Subcutaneous adipose tissue (tissue), 4 donors: ENCODE measurements around the gene NMRK1. TPM values are rescaled to one million over a fixed set of nuclear protein-coding genes. Genes with fewer than 3 reads are reported as not detected.

Experiments used
- total RNA-seq, 4 donors: library from RNA; depleted of rRNA; stranded (reverse); fragments of >200 nt; gene quantifications; one replicate each; pipeline ENCODE4 v1.1.0, GENCODE V29; 2016
- TF ChIP-seq, protein P1 (sequence below): fragments of 450-650 bp; IDR thresholded peaks from one replicate; pipeline ENCODE4 v1.5.1; 2016; ENCODE audit warnings: low read depth, mild to moderate bottlenecking, control low read depth, antibody characterized with exemption, moderate library complexity

The NMRK1 gene
- total RNA-seq: 10 to 100 TPM; 23.6 to 44.1 (median 29.3) TPM

DNA sequence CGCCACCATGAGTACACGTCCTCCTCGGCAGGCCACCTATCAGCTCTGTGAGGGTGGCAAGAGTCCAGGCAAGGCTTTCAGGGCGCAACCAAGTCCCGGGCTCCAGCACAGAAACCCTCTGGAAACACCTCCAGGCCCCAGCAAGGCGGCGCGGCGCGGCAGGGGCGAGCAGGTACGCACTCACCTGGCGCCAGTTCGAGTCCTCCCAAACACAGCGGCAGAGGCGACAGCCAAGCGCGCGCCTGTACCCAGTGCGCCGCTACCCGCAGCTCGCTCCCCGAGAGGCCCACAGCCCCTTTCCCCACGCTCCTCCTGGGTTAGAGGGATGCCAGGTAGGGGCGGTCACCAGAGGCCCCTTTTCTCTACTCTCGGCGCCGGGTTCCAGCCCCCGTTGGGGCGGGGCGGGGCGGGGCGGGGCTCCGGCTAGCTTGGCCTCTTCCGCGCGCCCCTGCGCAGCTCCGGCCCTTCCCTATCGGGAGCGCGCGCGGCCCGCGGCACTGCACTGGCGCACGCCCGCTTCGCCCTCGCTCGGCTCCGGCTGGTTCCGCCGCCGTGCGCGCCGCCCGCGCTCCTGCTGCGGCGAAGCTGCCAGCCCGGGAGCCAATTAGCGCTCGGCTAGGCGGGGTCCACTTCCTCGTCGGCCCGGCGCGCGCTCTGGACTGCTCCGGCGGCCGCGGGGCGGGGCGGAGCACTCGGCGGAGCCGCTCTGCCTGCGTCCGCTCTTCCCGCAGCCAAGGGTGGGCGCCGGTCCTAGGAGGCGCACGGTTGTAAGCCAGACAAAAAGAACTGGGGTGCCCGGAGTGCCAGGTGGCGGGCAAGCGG, at the start of gene NMRK1, which contains the start of gene OSTF1:
NMRK1 (minus strand) TSS at position 332 of the 822 bp plus-strand sequence. CDS start 5,040 bp downstream, outside the sequence.
OSTF1 (plus strand) TSS at position 691 of the 822 bp plus-strand sequence. CDS start 179 bp downstream, outside the sequence.
- TF ChIP-seq, protein P1, sequence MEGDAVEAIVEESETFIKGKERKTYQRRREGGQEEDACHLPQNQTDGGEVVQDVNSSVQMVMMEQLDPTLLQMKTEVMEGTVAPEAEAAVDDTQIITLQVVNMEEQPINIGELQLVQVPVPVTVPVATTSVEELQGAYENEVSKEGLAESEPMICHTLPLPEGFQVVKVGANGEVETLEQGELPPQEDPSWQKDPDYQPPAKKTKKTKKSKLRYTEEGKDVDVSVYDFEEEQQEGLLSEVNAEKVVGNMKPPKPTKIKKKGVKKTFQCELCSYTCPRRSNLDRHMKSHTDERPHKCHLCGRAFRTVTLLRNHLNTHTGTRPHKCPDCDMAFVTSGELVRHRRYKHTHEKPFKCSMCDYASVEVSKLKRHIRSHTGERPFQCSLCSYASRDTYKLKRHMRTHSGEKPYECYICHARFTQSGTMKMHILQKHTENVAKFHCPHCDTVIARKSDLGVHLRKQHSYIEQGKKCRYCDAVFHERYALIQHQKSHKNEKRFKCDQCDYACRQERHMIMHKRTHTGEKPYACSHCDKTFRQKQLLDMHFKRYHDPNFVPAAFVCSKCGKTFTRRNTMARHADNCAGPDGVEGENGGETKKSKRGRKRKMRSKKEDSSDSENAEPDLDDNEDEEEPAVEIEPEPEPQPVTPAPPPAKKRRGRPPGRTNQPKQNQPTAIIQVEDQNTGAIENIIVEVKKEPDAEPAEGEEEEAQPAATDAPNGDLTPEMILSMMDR: no peak

DNA sequence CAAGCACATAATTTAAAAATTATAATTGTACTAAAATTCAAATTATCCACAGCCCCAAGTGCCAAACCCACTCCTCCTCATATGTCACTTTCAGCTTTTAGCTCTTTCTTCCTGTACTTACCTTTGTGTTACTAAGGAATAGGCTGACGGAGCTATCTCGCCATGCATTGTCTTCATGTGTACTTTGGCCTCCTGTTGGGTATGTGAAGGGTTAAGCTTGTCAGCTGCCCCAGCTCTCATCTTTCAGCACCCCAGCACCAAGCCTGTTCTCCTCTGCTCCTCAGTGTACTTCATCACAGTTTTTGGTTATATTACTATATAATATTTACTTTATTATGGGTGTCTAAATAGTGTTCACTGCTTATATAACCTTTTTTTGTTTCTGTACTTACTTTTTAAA, 46.5 kb upstream of the NMRK1 start:
- TF ChIP-seq, protein P1: no peak

DNA sequence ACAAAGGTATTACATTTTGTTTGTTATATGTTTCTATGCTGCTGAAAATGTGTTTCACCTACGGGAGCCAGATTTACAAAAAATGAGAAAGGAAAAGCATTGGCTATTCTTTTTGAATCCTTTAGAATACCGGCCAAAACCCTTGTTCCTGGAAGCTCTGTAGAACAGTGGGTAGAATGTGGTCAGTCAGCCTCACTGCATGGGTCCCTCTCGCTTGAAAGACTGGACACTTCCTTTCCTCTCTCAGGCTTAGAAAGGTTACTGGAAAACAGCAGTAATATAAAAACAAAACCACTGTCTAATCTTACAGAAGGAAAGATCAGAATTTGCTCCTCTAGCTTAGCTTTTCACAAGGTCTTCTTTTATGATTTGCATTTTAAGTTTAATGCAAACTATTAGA, 45.4 kb upstream of the NMRK1 start:
- TF ChIP-seq, protein P1: no peak

- TF ChIP-seq, protein P1: no peak
Measured at GRCh38 chr9:75132244-75132643, 44.3 kb upstream of the NMRK1 start.

GRCh38 chr9:75131700-75132099, 43.7 kb upstream of the NMRK1 start:
- TF ChIP-seq, protein P1: no peak

GRCh38 chr9:75130621-75131230, 42.8 kb upstream of the NMRK1 start:
- TF ChIP-seq, protein P1: no peak

- TF ChIP-seq, protein P1: no peak
Measured at GRCh38 chr9:75130172-75130571, 42.2 kb upstream of the NMRK1 start.
